Mesodermal cell (in vitro differentiated cells): ENCODE results near the gene TBATA. TPM values are rescaled to one million over a fixed set of nuclear protein-coding genes. Genes with fewer than 3 reads are reported as not detected.

Experiments
- H3K27ac ChIP-seq: 2 replicates; pipeline ENCODE4 v1.7.0; 2013; ENCODE audit warnings: mild to moderate bottlenecking, low read depth, low read length, moderate library complexity; ENCODE audit not compliant: severe bottlenecking
- H3K36me3 ChIP-seq: 2 replicates; pipeline ENCODE4 v1.7.1; 2013; ENCODE audit warnings: mild to moderate bottlenecking, low read length, moderate library complexity; ENCODE audit not compliant: control insufficient read depth, insufficient read depth
- H3K4me1 ChIP-seq: one replicate; pipeline ENCODE4 v1.7.1; 2013; ENCODE audit warnings: mild to moderate bottlenecking, low read length; ENCODE audit not compliant: insufficient read depth, control insufficient read depth, poor library complexity, severe bottlenecking
- H3K4me3 ChIP-seq: 2 replicates; pipeline ENCODE4 v1.7.0; 2013; ENCODE audit warnings: low read length, control low read depth, mild to moderate bottlenecking; ENCODE audit not compliant: insufficient read depth, poor library complexity, severe bottlenecking; ENCODE audit errors: extremely low read depth
- H3K9me3 ChIP-seq: 2 replicates; pipeline ENCODE4 v1.7.1; 2013; ENCODE audit warnings: mild to moderate bottlenecking, low read length, moderate library complexity; ENCODE audit not compliant: control insufficient read depth
- WGBS, 2 experiments: methylation state at CpG; one replicate each; pipeline ENCODE4 v1.1.5; 2013; ENCODE audit warnings: missing lambda C conversion rate in 2 of 2; ENCODE audit not compliant: insufficient coverage in 2 of 2; 5-methylcytosine and 5-hydroxymethylcytosine counted together
- polyA plus RNA-seq, 2 experiments: library from polyadenylated mRNA; stranded (reverse); fragments of 50-300 nt; gene quantifications; one replicate each; pipeline ENCODE4 v1.2.3, GENCODE V29; 2013

Gene TBATA
- polyA plus RNA-seq (2013, experiment 1 of 2) = not detected
- not detected for polyA plus RNA-seq (2013, experiment 2 of 2)

GRCh38 chr10:70785190-70785589 lies at the start of gene TBATA:
TBATA (minus strand) TSS chr10:70785377; CDS start chr10:70783379, 1,998 bp downstream.
- H3K4me3 ChIP-seq = no peak within 1 kb of the TSS
- no peaks in the 10 kb centered on the region for H3K36me3 ChIP-seq
- no peak within 1 kb of the TSS for H3K27ac ChIP-seq
- peaks cover 10% of the 10 kb centered on the region for H3K4me1 ChIP-seq
- WGBS, 2 experiments = 86 to 91% methylated on average over 3 to 4 of the region's 4 CpGs
- H3K9me3 ChIP-seq = no peaks in the 10 kb centered on the region

GRCh38 chr10:70834441-70835151 lies 49.4 kb upstream of the TBATA start:
- Histone ChIP-seq H3K27ac (no peak overlapping the region), H3K9me3 (no peaks in the 10 kb centered on the region), H3K4me1 (peaks cover 46% of the 10 kb centered on the region), H3K4me3 (no peak overlapping the region), H3K36me3 (peaks cover 50% of the 10 kb centered on the region)
- 82 to 94% methylated on average over 5 to 6 of the region's 7 CpGs for WGBS, 2 experiments

GRCh38 chr10:70834021-70834420 lies 48.8 kb upstream of the TBATA start:
- Histone ChIP-seq H3K9me3 (no peaks in the 10 kb centered on the region), H3K27ac (peak overlapping the region; percentile 85), H3K4me1 (peaks cover 50% of the 10 kb centered on the region), H3K4me3 (no peak overlapping the region), H3K36me3 (peaks cover 53% of the 10 kb centered on the region)
- WGBS, 2 experiments = 91 to 100% methylated on average over 3 to 4 of the region's 5 CpGs

- peak overlapping the region; percentile 85 for H3K27ac ChIP-seq
- H3K9me3 ChIP-seq = no peaks in the 10 kb centered on the region
- H3K36me3 ChIP-seq = peaks cover 52% of the 10 kb centered on the region
- H3K4me1 ChIP-seq = peaks cover 50% of the 10 kb centered on the region
- WGBS, 2 experiments = 93 to 94% methylated on average over 2 of the region's 2 CpGs
- H3K4me3 ChIP-seq = no peak overlapping the region
These were observed 48.4 kb upstream of the TBATA start for GRCh38 chr10:70833601-70834000.

- peaks cover 50% of the 10 kb centered on the region for H3K4me1 ChIP-seq
- no peaks in the 10 kb centered on the region for H3K9me3 ChIP-seq
- H3K36me3 ChIP-seq = peaks cover 54% of the 10 kb centered on the region
- peak overlapping the region; percentile 85 for H3K27ac ChIP-seq
- 67 to 80% methylated on average over 2 of the region's 3 CpGs for WGBS, 2 experiments
- no peak overlapping the region for H3K4me3 ChIP-seq
These were observed 47.8 kb upstream of the TBATA start for GRCh38 chr10:70832852-70833528.

- no CpG with 5 or more reads among the region's 3 CpGs for WGBS, 2 experiments
- Histone ChIP-seq H3K9me3 (no peaks in the 10 kb centered on the region), H3K4me1 (peaks cover 50% of the 10 kb centered on the region), H3K36me3 (peaks cover 54% of the 10 kb centered on the region), H3K27ac (no peak overlapping the region), H3K4me3 (no peak overlapping the region)
These were observed 47.0 kb upstream of the TBATA start for GRCh38 chr10:70832221-70832620.

- peaks cover 50% of the 10 kb centered on the region for H3K4me1 ChIP-seq
- no peaks in the 10 kb centered on the region for H3K9me3 ChIP-seq
- H3K27ac ChIP-seq = no peak overlapping the region
- peaks cover 57% of the 10 kb centered on the region for H3K36me3 ChIP-seq
- 85% methylated on average over 2 of the region's 3 CpGs; no CpG with 5 or more reads in 1 of the 2 experiments for WGBS, 2 experiments
- no peak overlapping the region for H3K4me3 ChIP-seq
These were observed 45.0 kb upstream of the TBATA start for GRCh38 chr10:70830164-70830563.

- WGBS, 2 experiments = 100% methylated on average over 2 of the region's 5 CpGs; no CpG with 5 or more reads in 1 of the 2 experiments
- Histone ChIP-seq H3K4me1 (peaks cover 47% of the 10 kb centered on the region), H3K9me3 (no peaks in the 10 kb centered on the region), H3K36me3 (peaks cover 59% of the 10 kb centered on the region), H3K27ac (no peak overlapping the region), H3K4me3 (no peak overlapping the region)
These were observed 44.4 kb upstream of the TBATA start for GRCh38 chr10:70829543-70829942.

- 96 to 97% methylated on average over 2 to 3 of the region's 4 CpGs for WGBS, 2 experiments
- no peak overlapping the region for H3K4me3 ChIP-seq
- H3K9me3 ChIP-seq = no peaks in the 10 kb centered on the region
- peaks cover 57% of the 10 kb centered on the region for H3K36me3 ChIP-seq
- H3K27ac ChIP-seq = no peak overlapping the region
- H3K4me1 ChIP-seq = peaks cover 42% of the 10 kb centered on the region
These were observed 43.7 kb upstream of the TBATA start for GRCh38 chr10:70828923-70829322.

GRCh38 chr10:70827086-70827757 lies 42.0 kb upstream of the TBATA start:
- Histone ChIP-seq H3K36me3 (peaks cover 59% of the 10 kb centered on the region), H3K9me3 (no peaks in the 10 kb centered on the region), H3K27ac (peak overlapping the region; percentile 16), H3K4me3 (no peak overlapping the region), H3K4me1 (peaks cover 25% of the 10 kb centered on the region)
- WGBS, 2 experiments = 80% methylated on average over 1 of the region's 2 CpGs; no CpG with 5 or more reads in 1 of the 2 experiments
